Epithelial cell of esophagus (primary cell): ENCODE measurements around the gene GAP43.

Source experiments
- DNase-seq: peaks from one replicate; pipeline ENCODE4 v3.0.0; 2010; ENCODE audit warnings: low read depth
- H3K4me3 ChIP-seq: 2 replicates; pipeline ENCODE4 v1.5.1; 2011; ENCODE audit warnings: mild to moderate bottlenecking, low read length, control low read depth
- TF ChIP-seq, protein P1 (sequence below): IDR thresholded peaks from 2 replicates; pipeline ENCODE4 v1.5.1; 2011; ENCODE audit warnings: low read depth, mild to moderate bottlenecking, low read length, control low read depth, inconsistent platforms; ENCODE audit not compliant: insufficient read depth; ENCODE audit errors: missing control alignments

GAP43 gene

GRCh38 chr3:115635406-115635805 is 12.1 kb downstream of the GAP43 start:
- TF ChIP-seq, protein P1, sequence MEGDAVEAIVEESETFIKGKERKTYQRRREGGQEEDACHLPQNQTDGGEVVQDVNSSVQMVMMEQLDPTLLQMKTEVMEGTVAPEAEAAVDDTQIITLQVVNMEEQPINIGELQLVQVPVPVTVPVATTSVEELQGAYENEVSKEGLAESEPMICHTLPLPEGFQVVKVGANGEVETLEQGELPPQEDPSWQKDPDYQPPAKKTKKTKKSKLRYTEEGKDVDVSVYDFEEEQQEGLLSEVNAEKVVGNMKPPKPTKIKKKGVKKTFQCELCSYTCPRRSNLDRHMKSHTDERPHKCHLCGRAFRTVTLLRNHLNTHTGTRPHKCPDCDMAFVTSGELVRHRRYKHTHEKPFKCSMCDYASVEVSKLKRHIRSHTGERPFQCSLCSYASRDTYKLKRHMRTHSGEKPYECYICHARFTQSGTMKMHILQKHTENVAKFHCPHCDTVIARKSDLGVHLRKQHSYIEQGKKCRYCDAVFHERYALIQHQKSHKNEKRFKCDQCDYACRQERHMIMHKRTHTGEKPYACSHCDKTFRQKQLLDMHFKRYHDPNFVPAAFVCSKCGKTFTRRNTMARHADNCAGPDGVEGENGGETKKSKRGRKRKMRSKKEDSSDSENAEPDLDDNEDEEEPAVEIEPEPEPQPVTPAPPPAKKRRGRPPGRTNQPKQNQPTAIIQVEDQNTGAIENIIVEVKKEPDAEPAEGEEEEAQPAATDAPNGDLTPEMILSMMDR: no peak
- H3K4me3 ChIP-seq: no peak overlapping the region
- no peak for DNase-seq

DNA sequence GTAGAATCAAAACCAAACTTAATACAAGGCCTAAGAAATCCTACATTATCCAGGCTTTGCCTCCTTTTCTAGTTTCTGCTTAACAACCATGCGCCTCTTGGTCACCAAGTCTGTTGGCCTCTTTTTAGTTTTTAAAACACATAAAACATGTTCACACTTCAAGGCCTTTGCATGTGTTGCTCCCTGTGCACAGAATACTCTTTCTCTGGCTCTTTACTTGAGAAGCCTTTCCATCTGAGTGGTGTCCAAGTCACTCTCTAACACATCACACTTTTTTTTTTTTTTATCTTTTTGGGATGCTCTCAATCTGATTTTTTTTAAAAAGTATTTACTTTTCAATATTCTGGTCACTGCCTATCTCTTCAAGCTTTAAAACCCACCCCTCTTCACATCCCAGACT is 14.9 kb downstream of the GAP43 start:
- TF ChIP-seq, protein P1: no peak
- DNase-seq: no peak
- H3K4me3 ChIP-seq: no peak overlapping the region

- TF ChIP-seq, protein P1: no peak
- no peak for DNase-seq
- no peak overlapping the region for H3K4me3 ChIP-seq
Observed at GRCh38 chr3:115638991-115639390, 15.7 kb downstream of the GAP43 start.

GRCh38 chr3:115644391-115644790 is 21.1 kb downstream of the GAP43 start:
- no peak for DNase-seq
- no peak overlapping the region for H3K4me3 ChIP-seq
- TF ChIP-seq, protein P1: no peak

- no peak for DNase-seq
- TF ChIP-seq, protein P1: no peak
Observed at GRCh38 chr3:115646027-115646690, 22.8 kb downstream of the GAP43 start.

DNA sequence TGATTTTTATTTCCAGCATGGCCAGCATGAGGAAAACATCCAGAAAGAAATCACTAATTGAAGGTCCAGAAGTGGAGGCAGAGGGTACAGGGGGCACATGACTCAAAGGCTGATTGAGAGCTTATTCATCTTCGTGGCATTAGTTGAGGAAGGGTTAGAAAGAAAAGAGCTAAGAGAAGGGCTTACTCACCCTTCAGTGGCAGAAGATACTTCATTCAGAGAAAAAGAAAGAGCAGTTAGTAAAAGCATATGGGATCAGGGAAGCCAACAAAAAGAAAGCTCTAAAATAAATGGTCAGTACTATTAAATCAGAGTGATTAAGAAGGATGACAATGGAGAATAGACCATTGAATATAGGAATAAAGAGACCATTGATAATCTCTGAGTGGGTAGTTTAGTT is 25.2 kb downstream of the GAP43 start:
- DNase-seq: peak; percentile 7

More at GRCh38 chr3:115646027-115646690, 22.8 kb downstream of the GAP43 start:
- no peak overlapping the region for H3K4me3 ChIP-seq

More for the DNA sequence above, 25.2 kb downstream of the GAP43 start:
- TF ChIP-seq, protein P1: no peak
- H3K4me3 ChIP-seq: no peak overlapping the region
